COR-L47 (cell line): ENCODE measurements around the gene PIP4P1.
"Not testable (repeated sequence)": the region's sequence is repeated elsewhere in the genome, so short reads cannot be mapped to it uniquely, and the experiment has no call there.

ENCODE experiments used
- DNase-seq: peaks from one replicate; lab custom pipeline; 2025; lab: John Stamatoyannopoulos, UW

PIP4P1 gene

GRCh38 chr14:20476776-20477175 lies 15.5 kb upstream of the PIP4P1 start:
- DNase-seq, result no peak

- no peak for DNase-seq
These were observed 11.4 kb upstream of the PIP4P1 start for GRCh38 chr14:20472536-20473169.

DNA sequence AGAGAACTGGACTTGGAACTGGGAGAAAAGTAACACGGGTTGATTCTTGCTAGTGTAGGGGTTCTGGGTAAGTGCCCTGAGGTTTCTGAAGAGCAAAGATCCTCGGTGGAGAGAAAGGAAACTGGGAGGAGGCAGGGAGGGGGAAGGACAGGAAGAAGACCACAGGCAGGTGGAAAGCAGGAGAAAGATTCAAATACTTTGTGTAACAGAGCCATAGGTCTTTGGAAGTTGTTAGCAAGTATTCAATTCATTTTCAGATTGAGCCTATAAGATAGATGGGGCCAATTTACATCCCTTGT lies 9.3 kb upstream of the PIP4P1 start:
- no peak for DNase-seq

- DNase-seq, result peak; percentile 4
These were observed 8.8 kb upstream of the PIP4P1 start for GRCh38 chr14:20469890-20470602.

DNA sequence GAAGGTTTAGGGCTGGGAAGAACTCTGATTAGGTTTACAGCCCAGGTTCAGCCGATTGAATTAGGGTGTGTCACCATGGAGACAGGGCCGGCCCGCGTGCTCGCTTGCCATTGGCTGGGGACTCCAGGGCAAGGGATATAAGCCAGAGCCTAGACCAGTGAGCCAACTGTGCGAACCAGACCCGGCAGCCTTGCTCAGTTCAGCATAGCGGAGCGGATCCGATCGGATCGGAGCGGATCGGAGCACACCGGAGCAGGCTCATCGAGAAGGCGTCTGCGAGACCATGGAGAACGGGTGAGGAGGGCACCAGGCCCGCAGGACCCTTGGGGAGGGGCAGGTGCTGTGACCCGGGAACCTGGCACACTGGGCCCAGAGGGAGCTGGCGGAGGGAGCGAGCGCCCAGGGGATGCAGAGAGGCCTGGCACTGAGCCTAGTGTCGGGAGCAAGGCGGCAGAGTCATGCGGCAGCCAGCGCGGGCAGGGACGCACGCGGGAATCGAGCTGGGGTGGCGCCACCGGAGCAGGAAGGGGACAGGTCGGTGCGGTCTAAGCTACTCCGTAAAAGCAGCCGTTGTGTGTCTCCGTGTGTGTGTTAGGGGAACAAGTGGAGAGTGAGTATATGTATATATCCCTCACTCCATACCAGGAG lies 8.1 kb upstream of the PIP4P1 start, which contains the start of gene PNP:
Gene PNP (plus strand): TSS at position 165 of the 648 bp plus-strand sequence. CDS start 119 bp downstream, at position 284.
- peak; percentile 92 for DNase-seq

GRCh38 chr14:20468764-20469241 lies 7.6 kb upstream of the PIP4P1 start:
- DNase-seq, result no peak

GRCh38 chr14:20460458-20461224 lies 593 bp downstream of the PIP4P1 start:
- peak; percentile 61 for DNase-seq

DNA sequence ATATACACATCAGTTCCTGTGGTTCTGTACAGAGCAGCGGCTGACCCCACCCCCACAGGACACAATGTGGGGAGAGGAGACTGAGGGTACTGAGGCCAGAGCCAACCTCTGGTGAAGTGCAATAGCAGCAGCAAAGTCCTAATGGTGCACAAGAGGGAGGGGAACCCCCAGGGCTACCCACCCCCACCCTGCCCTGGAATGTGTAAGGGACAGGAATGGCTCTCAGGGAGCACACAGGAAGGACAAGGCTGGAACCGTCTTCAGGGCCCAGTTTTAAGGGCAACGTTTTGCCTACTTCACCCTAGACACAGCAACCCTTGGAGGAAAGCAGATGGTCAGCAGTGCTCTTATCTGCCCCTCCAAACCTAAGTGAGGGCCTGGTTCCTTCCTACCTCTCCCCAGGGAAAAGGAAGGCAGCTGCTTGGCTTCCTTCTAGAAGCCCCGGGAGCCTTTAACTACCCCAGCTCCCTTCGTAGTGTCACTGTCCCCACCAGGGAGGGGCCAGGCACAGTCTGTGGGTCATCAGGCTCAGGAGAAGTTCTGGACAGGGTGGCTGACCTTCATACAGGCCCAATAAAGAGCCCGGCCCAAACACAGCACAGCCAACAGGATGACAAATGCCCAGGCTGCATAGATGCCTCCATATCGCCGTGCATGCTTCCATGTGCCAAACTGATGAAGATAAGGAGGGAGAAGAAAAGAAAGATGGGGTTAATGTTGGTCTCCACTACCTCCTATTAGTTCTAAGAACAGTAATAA lies 3.0 kb downstream of the PIP4P1 start:
- no peak for DNase-seq

DNA sequence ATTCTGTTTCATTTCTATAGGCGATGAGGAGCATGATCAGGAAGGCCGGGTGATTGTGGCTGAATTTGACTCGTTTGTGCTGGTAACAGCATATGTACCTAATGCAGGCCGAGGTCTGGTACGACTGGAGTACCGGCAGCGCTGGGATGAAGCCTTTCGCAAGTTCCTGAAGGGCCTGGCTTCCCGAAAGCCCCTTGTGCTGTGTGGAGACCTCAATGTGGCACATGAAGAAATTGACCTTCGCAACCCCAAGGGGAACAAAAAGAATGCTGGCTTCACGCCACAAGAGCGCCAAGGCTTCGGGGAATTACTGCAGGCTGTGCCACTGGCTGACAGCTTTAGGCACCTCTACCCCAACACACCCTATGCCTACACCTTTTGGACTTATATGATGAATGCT lies 4.3 kb downstream of the PIP4P1 start:
- no peak for DNase-seq

- DNase-seq, result peak; percentile 87
These were observed 5.6 kb downstream of the PIP4P1 start for GRCh38 chr14:20455355-20456300.

- DNase-seq, result peak; percentile 99
These were observed 6.5 kb downstream of the PIP4P1 start, which contains the start of the genes APEX1 and OSGEP for GRCh38 chr14:20454516-20455354. APEX1 (plus strand) TSS chr14:20455226; CDS start chr14:20455646, 420 bp downstream. OSGEP (minus strand) TSS chr14:20454812; CDS start chr14:20454683, 129 bp downstream.

DNA sequence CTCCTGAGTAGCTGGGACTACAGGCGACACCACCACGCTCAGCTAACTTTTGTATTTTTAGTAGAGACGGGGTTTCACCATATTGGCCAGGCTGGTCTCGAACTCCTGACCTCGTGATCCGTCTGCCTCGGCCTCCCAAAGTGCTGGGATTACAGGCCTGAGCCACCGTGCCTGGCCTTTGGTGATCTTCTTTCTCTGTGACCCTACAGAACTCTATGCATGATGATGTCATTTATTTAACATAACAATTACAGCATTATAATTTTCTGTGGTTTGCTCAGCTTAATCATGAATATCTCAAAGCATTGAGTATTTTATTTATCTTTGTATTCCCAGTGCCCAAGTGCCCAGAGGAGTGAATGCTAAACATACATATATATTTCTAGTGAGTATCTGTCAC lies 8.4 kb downstream of the PIP4P1 start:
- not testable (repeated sequence) for DNase-seq

GRCh38 chr14:20446889-20447288 lies 14.3 kb downstream of the PIP4P1 start:
- DNase-seq, result no peak

GRCh38 chr14:20443650-20444049 lies 17.6 kb downstream of the PIP4P1 start:
- DNase-seq, result not testable (repeated sequence)

DNA sequence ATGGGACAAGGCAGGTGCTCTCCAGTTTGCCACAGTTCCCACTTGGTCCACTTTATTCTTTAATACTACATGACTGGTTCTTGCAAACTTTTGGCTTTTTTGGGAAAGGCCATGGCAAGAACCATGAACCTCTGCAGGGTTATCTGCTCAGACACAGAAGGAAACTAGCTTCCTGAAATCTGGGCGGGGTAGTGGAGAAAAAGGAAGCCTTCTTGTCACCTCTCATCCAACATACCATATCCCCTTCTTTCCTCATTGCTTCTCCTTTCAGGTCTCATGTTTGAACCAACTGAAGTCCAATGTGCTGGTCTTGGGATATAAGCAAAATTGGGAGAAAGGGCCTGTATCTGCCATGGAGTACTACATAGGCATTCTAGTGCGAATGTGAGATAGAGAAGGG lies 19.8 kb downstream of the PIP4P1 start:
- no peak for DNase-seq

- no peak for DNase-seq
These were observed 20.4 kb downstream of the PIP4P1 start for GRCh38 chr14:20440882-20441281.

GRCh38 chr14:20440465-20440864 lies 20.8 kb downstream of the PIP4P1 start:
- DNase-seq, result no peak

GRCh38 chr14:20438664-20439063 lies 22.6 kb downstream of the PIP4P1 start:
- DNase-seq, result no peak

DNA sequence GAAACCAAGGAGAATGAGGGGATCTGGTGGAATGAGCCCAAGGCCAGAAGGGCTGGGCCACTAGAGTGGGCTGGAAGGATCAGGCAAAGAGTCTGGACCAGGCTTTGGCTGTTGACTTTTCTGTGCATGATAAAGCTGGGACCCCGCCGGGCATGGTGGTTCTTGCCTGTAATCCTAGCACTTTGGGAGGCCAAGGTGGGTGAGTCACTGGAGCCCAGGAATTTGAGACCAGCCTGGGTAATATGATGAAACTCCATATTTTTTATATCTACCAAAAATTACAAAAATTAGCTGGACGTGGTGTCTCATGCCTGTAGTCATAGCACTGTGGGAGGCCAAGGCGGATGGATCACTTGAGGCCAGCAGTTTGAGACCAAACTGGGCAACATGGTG lies 24.9 kb downstream of the PIP4P1 start:
- no peak for DNase-seq
